Measurements from ENCODE around the gene AGAP3. TPM values are rescaled to one million over a fixed set of nuclear protein-coding genes. Genes with fewer than 3 reads are reported as not detected.

AGAP3 gene
- polyA plus RNA-seq, 1 of the 3 experiments (the other 2 are of a cell fraction), result 126 TPM

GRCh38 chr7:151174246-151175046, 88.2 kb downstream of the AGAP3 start:
- Histone ChIP-seq H3K9me2 (no peaks in the 10 kb centered on the region), H3K27me3 (ENCODE audit: insufficient read depth) (peaks cover 58% of the 10 kb centered on the region), H3F3A (replicated peaks; ENCODE audit: insufficient read depth) (no peaks in the 10 kb centered on the region), H3K4me3 (ENCODE audit: low read depth in 2 of 2, low read length in 1 of 2) (no peak overlapping the region), H3K36me3 (replicated peaks in 1 of 2; ENCODE audit: control insufficient read depth in 1 of 2, insufficient read depth in 2 of 2, low read length in 1 of 2) (no peaks in the 10 kb centered on the region), H2AFZ (ENCODE audit: low read depth) (no peak overlapping the region), H3K4me2 (no peak overlapping the region), H4K20me1 (ENCODE audit: insufficient read depth) (no peaks in the 10 kb centered on the region), H3K9ac (no peak overlapping the region), H3K27ac (ENCODE audit: low read depth in 2 of 2, low read length in 1 of 2) (no peak overlapping the region), H3K79me2 (ENCODE audit: insufficient read depth) (no peaks in the 10 kb centered on the region), H3K4me1 (ENCODE audit: control insufficient read depth in 1 of 2, insufficient read depth in 2 of 2, low read depth in 1 of 2, low read length in 1 of 2) (no peaks in the 10 kb centered on the region), H3K9me3 (no peaks in the 10 kb centered on the region)
- TF ChIP-seq RFX5 (IDR thresholded peaks at IDR 0.05; ENCODE audit: low read length) (0 out of 2 replicates have a peak, but pooled peaks have one; percentile 68), FOSL2 (IDR thresholded peaks at IDR 0.05; ENCODE audit: borderline replicate concordance, low read depth) (no peak)
- DNase-seq, result no peak
- POLR2A ChIA-PET, result no interaction called here
- WGBS (ENCODE audit: low lambda C conversion rate), result 91% methylated on average over 73 of the region's 77 CpGs
- CTCF ChIA-PET, result interaction anchor here (0.7 to 9.8 kb wide), 5 partner anchors 8 to 140 kb away, joined by 3 to 86 read pairs (median 3); partner anchors contain the start of gene GBX1

- no peaks in the 10 kb centered on the region for H3K9me2 ChIP-seq
- peaks cover 58% of the 10 kb centered on the region for H3K27me3 ChIP-seq (ENCODE audit: insufficient read depth)
- H4K20me1 ChIP-seq (ENCODE audit: insufficient read depth), result no peaks in the 10 kb centered on the region
- no peak overlapping the region for H3K4me2 ChIP-seq
- no peaks in the 10 kb centered on the region for H3K9me3 ChIP-seq
- H3K9ac ChIP-seq, result no peak overlapping the region
- POLR2A ChIA-PET, result no interaction called here
- no peak overlapping the region for H3K4me3 ChIP-seq (ENCODE audit: low read depth in 2 of 2, low read length in 1 of 2)
- WGBS (ENCODE audit: low lambda C conversion rate), result 80% methylated on average over 15 of the region's 16 CpGs
- H3K36me3 ChIP-seq (replicated peaks in 1 of 2; ENCODE audit: control insufficient read depth in 1 of 2, insufficient read depth in 2 of 2, low read length in 1 of 2), result no peaks in the 10 kb centered on the region
- no peak overlapping the region for H2AFZ ChIP-seq (ENCODE audit: low read depth)
- H3K27ac ChIP-seq (ENCODE audit: low read depth in 2 of 2, low read length in 1 of 2), result no peak overlapping the region
- TF ChIP-seq NRF1 (IDR thresholded peaks at IDR 0.05; ENCODE audit: low read depth, low read length) (no peak), SMC3 (IDR thresholded peaks at IDR 0.05; ENCODE audit: low read depth, low read length) (no peak), IRF3 (IDR thresholded peaks at IDR 0.05; ENCODE audit: low read depth, low read length) (no peak), RCOR1 (IDR thresholded peaks at IDR 0.05; ENCODE audit: low read length) (no peak), TEAD4 (IDR thresholded peaks at IDR 0.05; ENCODE audit: borderline replicate concordance, insufficient read depth) (no peak), FOSL2 (IDR thresholded peaks at IDR 0.05; ENCODE audit: borderline replicate concordance, low read depth) (no peak), USF1 (IDR thresholded peaks at IDR 0.05; ENCODE audit: borderline replicate concordance, low read depth) (no peak), YY1 (IDR thresholded peaks at IDR 0.05; ENCODE audit: low read depth) (no peak), FOXJ3 (CRISPR knock-in tag; IDR thresholded peaks at IDR 0.05) (no peak), MAX (IDR thresholded peaks at IDR 0.05; ENCODE audit: low read depth) (no peak), POLR2AphosphoS5 (IDR thresholded peaks at IDR 0.05; ENCODE audit: low read depth, low read length) (no peak), RFX5 (IDR thresholded peaks at IDR 0.05; ENCODE audit: low read length) (no peak)
- no peaks in the 10 kb centered on the region for H3F3A ChIP-seq (replicated peaks; ENCODE audit: insufficient read depth)
- H3K4me1 ChIP-seq (ENCODE audit: control insufficient read depth in 1 of 2, insufficient read depth in 2 of 2, low read depth in 1 of 2, low read length in 1 of 2), result no peaks in the 10 kb centered on the region
- CTCF ChIA-PET, result interaction anchor here (0.7 to 9.8 kb wide), 6 partner anchors 9 to 140 kb away, joined by 3 to 86 read pairs (median 4); partner anchors contain the start of gene GBX1
- no peaks in the 10 kb centered on the region for H3K79me2 ChIP-seq (ENCODE audit: insufficient read depth)
- no peak for DNase-seq
Observed at GRCh38 chr7:151175047-151175792, 88.9 kb downstream of the AGAP3 start.

All from SK-N-SH (cell line).